ENCODE data around the gene SH2D3C.
A peak's percentile ranks its signal among the peaks of the same experiment; 100 is the strongest.

SH2D3C gene

DNA sequence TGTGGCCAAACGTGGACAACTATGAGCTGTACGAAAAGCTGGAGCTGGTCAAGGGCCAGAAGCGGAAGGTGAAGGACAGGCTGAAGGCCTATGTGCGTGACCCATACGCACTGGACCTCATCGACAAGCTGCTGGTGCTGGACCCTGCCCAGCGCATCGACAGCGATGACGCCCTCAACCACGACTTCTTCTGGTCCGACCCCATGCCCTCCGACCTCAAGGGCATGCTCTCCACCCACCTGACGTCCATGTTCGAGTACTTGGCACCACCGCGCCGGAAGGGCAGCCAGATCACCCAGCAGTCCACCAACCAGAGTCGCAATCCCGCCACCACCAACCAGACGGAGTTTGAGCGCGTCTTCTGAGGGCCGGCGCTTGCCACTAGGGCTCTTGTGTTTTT is 10.7 kb upstream of the SH2D3C start:
- H2AK5ac ChIP-seq (ENCODE audit: low read length, severe bottlenecking), result no peak overlapping the region
- H3K4me2 ChIP-seq (ENCODE audit: low read length, poor library complexity, severe bottlenecking), result no peak overlapping the region
- WGBS, result 94% methylated on average over 25 of the region's 25 CpGs
- H3K4me1 ChIP-seq (ENCODE audit: control insufficient read depth, insufficient read depth, low read depth, low read length), result peaks cover 19% of the 10 kb centered on the region
- no peaks in the 10 kb centered on the region for H3K9me3 ChIP-seq (ENCODE audit: control insufficient read depth, low read length)
- no peak overlapping the region for H3K9ac ChIP-seq (ENCODE audit: low read length)
- H3K14ac ChIP-seq (ENCODE audit: low read length in 2 of 2), result no peak overlapping the region
- H3K79me1 ChIP-seq (replicated peaks; ENCODE audit: low read length, poor library complexity, severe bottlenecking), result peaks cover 30% of the 10 kb centered on the region
- H2BK120ac ChIP-seq (ENCODE audit: low read depth, low read length), result no peak overlapping the region
- no peaks in the 10 kb centered on the region for H3K27me3 ChIP-seq (ENCODE audit: control insufficient read depth in 1 of 2, insufficient read depth in 1 of 2, low read length in 2 of 2)
- H3K4me3 ChIP-seq (ENCODE audit: insufficient read depth in 1 of 2, low read depth in 1 of 2, low read length in 2 of 2), result no peak overlapping the region
- no peak overlapping the region for H2BK15ac ChIP-seq (ENCODE audit: low read depth, poor library complexity, severe bottlenecking)
- no peak for DNase-seq
- no peak overlapping the region for H3K18ac ChIP-seq (ENCODE audit: low read depth in 1 of 2, low read length in 2 of 2)
- peaks cover 62 to 67% of the 10 kb centered on the region in 2 experiments for H3K36me3 ChIP-seq (ENCODE audit: control insufficient read depth in 1 of 2, insufficient read depth in 2 of 2, low read depth in 1 of 2, low read length in 2 of 2)
- no peak overlapping the region for H3K27ac ChIP-seq (ENCODE audit: low read length, poor library complexity, severe bottlenecking)
- no peak overlapping the region for H2AFZ ChIP-seq (ENCODE audit: low read depth, low read length)
- no peak overlapping the region for H4K91ac ChIP-seq (ENCODE audit: low read length)
- peak overlapping the region; percentile 19 for H4K8ac ChIP-seq (ENCODE audit: low read length)
- H2BK12ac ChIP-seq (ENCODE audit: low read length in 2 of 2), result no peak overlapping the region
- H2BK5ac ChIP-seq (ENCODE audit: low read depth, low read length, poor library complexity, severe bottlenecking), result no peak overlapping the region
- H3K23ac ChIP-seq (ENCODE audit: low read length in 2 of 2), result no peak overlapping the region
- H3K4ac ChIP-seq (ENCODE audit: low read depth in 1 of 2, low read length in 2 of 2), result no peak overlapping the region

DNA sequence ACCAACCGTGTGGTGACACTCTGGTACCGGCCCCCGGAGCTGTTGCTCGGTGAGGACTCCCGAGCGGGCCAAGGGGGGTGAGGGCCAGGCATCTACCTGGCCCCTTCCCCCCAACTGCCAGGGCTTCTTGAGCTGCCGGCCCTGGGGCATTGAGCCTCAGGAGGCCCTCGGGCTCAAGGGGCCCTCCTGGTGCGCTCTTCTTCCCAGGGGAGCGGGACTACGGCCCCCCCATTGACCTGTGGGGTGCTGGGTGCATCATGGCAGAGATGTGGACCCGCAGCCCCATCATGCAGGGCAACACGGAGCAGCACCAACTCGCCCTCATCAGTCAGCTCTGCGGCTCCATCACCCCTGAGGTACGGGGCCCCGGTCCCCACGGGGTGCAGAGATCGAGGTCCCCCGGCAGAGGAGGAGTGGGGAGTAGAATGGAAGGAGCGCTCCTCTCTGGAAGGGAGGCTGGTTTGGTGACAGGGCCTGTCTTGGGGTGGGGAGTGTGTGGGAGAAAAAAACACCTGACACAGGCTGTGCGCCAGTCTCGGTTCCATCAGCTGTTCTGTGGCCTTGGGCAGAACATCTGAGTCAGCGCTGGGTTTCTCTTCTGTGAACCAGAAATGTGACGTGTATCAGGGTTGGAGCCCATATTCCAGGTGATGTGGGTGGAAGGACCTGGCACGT is 10.0 kb upstream of the SH2D3C start:
- peaks cover 19% of the 10 kb centered on the region for H3K4me1 ChIP-seq (ENCODE audit: control insufficient read depth, insufficient read depth, low read depth, low read length)
- peaks cover 30% of the 10 kb centered on the region for H3K79me1 ChIP-seq (replicated peaks; ENCODE audit: low read length, poor library complexity, severe bottlenecking)
- H4K8ac ChIP-seq (ENCODE audit: low read length), result no peak overlapping the region
- no peak overlapping the region for H3K4ac ChIP-seq (ENCODE audit: low read depth in 1 of 2, low read length in 2 of 2)
- H3K18ac ChIP-seq (ENCODE audit: low read depth in 1 of 2, low read length in 2 of 2), result no peak overlapping the region
- no peaks in the 10 kb centered on the region for H3K9me3 ChIP-seq (ENCODE audit: control insufficient read depth, low read length)
- H3K9ac ChIP-seq (ENCODE audit: low read length), result no peak overlapping the region
- no peak overlapping the region for H3K4me2 ChIP-seq (ENCODE audit: low read length, poor library complexity, severe bottlenecking)
- H2AK5ac ChIP-seq (ENCODE audit: low read length, severe bottlenecking), result no peak overlapping the region
- peak overlapping the region in 1 of 2 experiments; percentile 46 for H3K23ac ChIP-seq (ENCODE audit: low read length in 2 of 2)
- H3K27me3 ChIP-seq (ENCODE audit: control insufficient read depth in 1 of 2, insufficient read depth in 1 of 2, low read length in 2 of 2), result no peaks in the 10 kb centered on the region
- no peak overlapping the region for H3K27ac ChIP-seq (ENCODE audit: low read length, poor library complexity, severe bottlenecking)
- no peak overlapping the region for H2AFZ ChIP-seq (ENCODE audit: low read depth, low read length)
- H3K4me3 ChIP-seq (ENCODE audit: insufficient read depth in 1 of 2, low read depth in 1 of 2, low read length in 2 of 2), result no peak overlapping the region
- H2BK15ac ChIP-seq (ENCODE audit: low read depth, poor library complexity, severe bottlenecking), result no peak overlapping the region
- no peak overlapping the region for H3K14ac ChIP-seq (ENCODE audit: low read length in 2 of 2)
- no peak overlapping the region for H4K91ac ChIP-seq (ENCODE audit: low read length)
- 95% methylated on average over 26 of the region's 26 CpGs for WGBS
- H2BK12ac ChIP-seq (ENCODE audit: low read length in 2 of 2), result no peak overlapping the region
- no peak overlapping the region for H2BK5ac ChIP-seq (ENCODE audit: low read depth, low read length, poor library complexity, severe bottlenecking)
- no peak for DNase-seq
- H3K36me3 ChIP-seq (ENCODE audit: control insufficient read depth in 1 of 2, insufficient read depth in 2 of 2, low read depth in 1 of 2, low read length in 2 of 2), result peaks cover 58 to 64% of the 10 kb centered on the region in 2 experiments
- H2BK120ac ChIP-seq (ENCODE audit: low read depth, low read length), result no peak overlapping the region

DNA sequence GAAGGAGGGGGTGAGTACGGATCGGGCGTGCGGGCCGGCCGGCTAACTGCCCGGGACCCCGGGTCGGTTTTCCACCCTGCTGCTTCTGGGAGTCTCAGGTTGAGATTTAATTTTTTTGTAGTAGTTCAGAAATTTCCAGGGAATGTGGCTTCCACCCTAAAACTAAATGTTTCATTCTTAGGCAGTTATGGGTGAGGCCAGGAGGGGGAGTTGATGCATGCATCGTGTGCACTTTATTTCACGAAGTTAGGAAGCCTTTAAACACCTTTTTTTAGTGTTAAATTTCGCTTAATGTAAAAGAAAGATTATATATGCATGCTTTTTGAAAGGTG is 8.3 kb upstream of the SH2D3C start:
- no peak for DNase-seq
- Histone ChIP-seq H4K91ac (ENCODE audit: low read length) (peak overlapping the region; percentile 25), H3K79me1 (replicated peaks; ENCODE audit: low read length, poor library complexity, severe bottlenecking) (peaks cover 23% of the 10 kb centered on the region), H2BK12ac (ENCODE audit: low read length in 2 of 2) (no peak overlapping the region), H3K14ac (ENCODE audit: low read length in 2 of 2) (no peak overlapping the region), H2BK5ac (ENCODE audit: low read depth, low read length, poor library complexity, severe bottlenecking) (no peak overlapping the region), H2BK120ac (ENCODE audit: low read depth, low read length) (no peak overlapping the region), H3K27ac (ENCODE audit: low read length, poor library complexity, severe bottlenecking) (peak overlapping the region; percentile 84), H2AK5ac (ENCODE audit: low read length, severe bottlenecking) (no peak overlapping the region), H3K4ac (ENCODE audit: low read depth in 1 of 2, low read length in 2 of 2) (peak overlapping the region; percentile 82 to 91), H3K23ac (ENCODE audit: low read length in 2 of 2) (no peak overlapping the region), H3K4me2 (ENCODE audit: low read length, poor library complexity, severe bottlenecking) (peak overlapping the region; percentile 62), H3K9me3 (ENCODE audit: control insufficient read depth, low read length) (no peaks in the 10 kb centered on the region), H3K36me3 (ENCODE audit: control insufficient read depth in 1 of 2, insufficient read depth in 2 of 2, low read depth in 1 of 2, low read length in 2 of 2) (peaks cover 43 to 48% of the 10 kb centered on the region in 2 experiments), H2BK15ac (ENCODE audit: low read depth, poor library complexity, severe bottlenecking) (no peak overlapping the region), H3K4me1 (ENCODE audit: control insufficient read depth, insufficient read depth, low read depth, low read length) (peaks cover 18% of the 10 kb centered on the region), H4K8ac (ENCODE audit: low read length) (no peak overlapping the region), H2AFZ (ENCODE audit: low read depth, low read length) (no peak overlapping the region), H3K27me3 (ENCODE audit: control insufficient read depth in 1 of 2, insufficient read depth in 1 of 2, low read length in 2 of 2) (no peaks in the 10 kb centered on the region), H3K4me3 (ENCODE audit: insufficient read depth in 1 of 2, low read depth in 1 of 2, low read length in 2 of 2) (peak overlapping the region; percentile 79 to 93), H3K9ac (ENCODE audit: low read length) (peak overlapping the region; percentile 93), H3K18ac (ENCODE audit: low read depth in 1 of 2, low read length in 2 of 2) (peak overlapping the region; percentile 31 to 73)
- 0% methylated on average over 9 of the region's 12 CpGs for WGBS

DNA sequence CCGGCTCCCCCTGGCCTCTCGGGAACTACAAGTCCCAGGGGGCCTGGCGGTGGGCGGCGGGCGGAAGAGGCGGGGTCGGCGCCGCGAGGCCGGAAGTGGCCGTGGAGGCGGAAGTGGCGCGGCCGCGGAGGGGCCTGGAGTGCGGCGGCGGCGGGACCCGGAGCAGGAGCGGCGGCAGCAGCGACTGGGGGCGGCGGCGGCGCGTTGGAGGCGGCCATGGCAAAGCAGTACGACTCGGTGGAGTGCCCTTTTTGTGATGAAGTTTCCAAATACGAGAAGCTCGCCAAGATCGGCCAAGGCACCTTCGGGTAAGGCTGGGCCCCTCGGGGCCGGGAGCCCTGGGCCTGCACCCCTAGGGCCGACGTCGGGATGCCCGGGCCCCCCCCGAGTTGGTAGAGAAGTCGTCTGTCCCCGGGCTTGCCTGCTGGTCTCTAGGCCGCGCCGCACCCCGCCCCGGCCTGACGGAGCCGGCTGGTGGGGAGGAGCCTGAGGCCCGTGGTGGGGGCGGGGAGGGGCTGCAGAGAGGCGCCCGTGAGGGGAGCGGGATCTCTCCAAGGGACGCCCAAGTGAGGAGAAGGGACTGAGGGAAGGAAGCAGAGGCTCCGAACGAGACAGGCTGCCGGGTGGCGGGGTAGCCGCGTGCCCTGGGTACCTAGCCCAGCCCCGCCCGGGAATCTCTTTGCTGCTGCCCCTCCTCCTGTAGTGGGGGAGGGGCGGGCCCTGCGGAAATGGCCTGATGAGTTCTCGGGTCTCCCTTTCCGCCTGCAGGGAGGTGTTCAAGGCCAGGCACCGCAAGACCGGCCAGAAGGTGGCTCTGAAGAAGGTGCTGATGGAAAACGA is 7.7 kb upstream of the SH2D3C start, which contains the start of gene CDK9:
TSS of gene CDK9 (plus strand) at position 102 of the 840 bp plus-strand sequence. CDS start at position 217, 115 bp downstream.
- Histone ChIP-seq H3K23ac (ENCODE audit: low read length in 2 of 2) (peak within 1 kb of the TSS in 1 of 2 experiments; percentile 81), H3K79me1 (replicated peaks; ENCODE audit: low read length, poor library complexity, severe bottlenecking) (peaks cover 20% of the 10 kb centered on the region), H3K9ac (ENCODE audit: low read length) (peak within 1 kb of the TSS; percentile 93), H2BK5ac (ENCODE audit: low read depth, low read length, poor library complexity, severe bottlenecking) (peak within 1 kb of the TSS; percentile 63), H2AFZ (ENCODE audit: low read depth, low read length) (peak within 1 kb of the TSS; percentile 73), H4K91ac (ENCODE audit: low read length) (peak within 1 kb of the TSS; percentile 90), H4K8ac (ENCODE audit: low read length) (peak within 1 kb of the TSS; percentile 92), H2BK12ac (ENCODE audit: low read length in 2 of 2) (peak within 1 kb of the TSS in 1 of 2 experiments; percentile 47), H3K4me1 (ENCODE audit: control insufficient read depth, insufficient read depth, low read depth, low read length) (peaks cover 18% of the 10 kb centered on the region), H2AK5ac (ENCODE audit: low read length, severe bottlenecking) (no peak within 1 kb of the TSS), H3K36me3 (ENCODE audit: control insufficient read depth in 1 of 2, insufficient read depth in 2 of 2, low read depth in 1 of 2, low read length in 2 of 2) (peaks cover 37 to 43% of the 10 kb centered on the region in 2 experiments), H2BK15ac (ENCODE audit: low read depth, poor library complexity, severe bottlenecking) (peak within 1 kb of the TSS; percentile 92), H3K4ac (ENCODE audit: low read depth in 1 of 2, low read length in 2 of 2) (peak within 1 kb of the TSS; percentile 92 to 95), H3K18ac (ENCODE audit: low read depth in 1 of 2, low read length in 2 of 2) (peak within 1 kb of the TSS; percentile 82 to 93), H3K14ac (ENCODE audit: low read length in 2 of 2) (peak within 1 kb of the TSS in 1 of 2 experiments; percentile 72), H2BK120ac (ENCODE audit: low read depth, low read length) (peak within 1 kb of the TSS; percentile 86), H3K4me3 (ENCODE audit: insufficient read depth in 1 of 2, low read depth in 1 of 2, low read length in 2 of 2) (peak within 1 kb of the TSS; percentile 79 to 93), H3K27me3 (ENCODE audit: control insufficient read depth in 1 of 2, insufficient read depth in 1 of 2, low read length in 2 of 2) (no peaks in the 10 kb centered on the region), H3K27ac (ENCODE audit: low read length, poor library complexity, severe bottlenecking) (peak within 1 kb of the TSS; percentile 84), H3K9me3 (ENCODE audit: control insufficient read depth, low read length) (no peaks in the 10 kb centered on the region), H3K4me2 (ENCODE audit: low read length, poor library complexity, severe bottlenecking) (peak within 1 kb of the TSS; percentile 62)
- WGBS, result under 1% methylated on average over 72 of the region's 75 CpGs
- peak; percentile 89 for DNase-seq
